H1 (cell line): ENCODE measurements around the gene TBC1D22B. TPM values are rescaled to one million over a fixed set of nuclear protein-coding genes. Genes with fewer than 3 reads are reported as not detected.

Experiments used
- ASH2L ChIP-seq: fragments of 200-600, 300-600 bp; sonication (generic); IDR thresholded peaks from one replicate; pipeline ENCODE4 v1.7.1; 2017; ENCODE audit warnings: low read length
- ATF2 ChIP-seq: IDR thresholded peaks from 2 replicates; pipeline ENCODE4 v1.6.1; 2012; ENCODE audit warnings: low read length, inconsistent platforms
- CBX5 ChIP-seq: fragments of 300-800, 300-1000 bp; sonication (generic); IDR thresholded peaks from 2 replicates; pipeline ENCODE4 v1.7.1; 2016; ENCODE audit warnings: antibody characterized with exemption, low read length, low read depth
- CHD2 ChIP-seq: IDR thresholded peaks from 2 replicates; pipeline ENCODE4 v1.6.1; 2012; ENCODE audit warnings: low read length, improper control_type of control experiment
- MAFK ChIP-seq: IDR thresholded peaks from 2 replicates; pipeline ENCODE4 v1.6.1; 2012; ENCODE audit warnings: low read depth, mild to moderate bottlenecking, improper control_type of control experiment, low read length
- RXRA ChIP-seq: IDR thresholded peaks from 2 replicates; pipeline ENCODE4 v1.6.1; 2011; ENCODE audit warnings: low read depth, mild to moderate bottlenecking, low read length, moderate library complexity; ENCODE audit not compliant: insufficient read depth
- SIX5 ChIP-seq: IDR thresholded peaks from 2 replicates; pipeline ENCODE4 v1.6.1; 2011; ENCODE audit warnings: mild to moderate bottlenecking, low read depth, low read length
- SP1 ChIP-seq: IDR thresholded peaks from 2 replicates; pipeline ENCODE4 v1.6.1; 2011; ENCODE audit warnings: low read depth, low read length
- SRF ChIP-seq: IDR thresholded peaks from 2 replicates; pipeline ENCODE4 v1.6.1; 2011; ENCODE audit warnings: mild to moderate bottlenecking, low read depth, low read length, moderate library complexity
- TBP ChIP-seq: IDR thresholded peaks from 2 replicates; pipeline ENCODE4 v1.6.1; 2011; ENCODE audit warnings: low read depth, low read length, improper control_type of control experiment
- YY1 ChIP-seq: IDR thresholded peaks from 2 replicates; pipeline ENCODE4 v1.6.1; 2011; ENCODE audit warnings: low read depth, mild to moderate bottlenecking, low read length
- polyA plus RNA-seq, 7 experiments: library from polyadenylated mRNA; depleted of rRNA in 3 of 7; stranded (reverse) in 5 of 7; unstranded in 2 of 7; fragments of >200 nt in 5 of 7; fragments of 200-250 nt in 2 of 7; gene quantifications; 1 replicate in 5 of 7; 2 replicates in 1 of 7; 4 replicates in 1 of 7; pipeline versions ENCODE4 v1.2.1 to v1.2.3, GENCODE V29; 2011 to 2013; ENCODE audit warnings: missing spikeins in 2 of 7, mixed read lengths in 2 of 7
- total RNA-seq: library from RNA; stranded (reverse); fragmentation: NEBNext Ultra II Directional; extraction: Animal tissue kit (Norgen Biotek cat#: 25700); gene quantifications from 2 replicates; pipeline ENCODE4 v1.2.1, GENCODE V29; 2021
- TF ChIP-seq, protein P1 (sequence below): fragments of 300-600 bp; sonication (generic); IDR thresholded peaks from 2 replicates; pipeline ENCODE4 v1.7.1; 2012; ENCODE audit warnings: low read length, moderate library complexity, mild to moderate bottlenecking, inconsistent platforms; ENCODE audit not compliant: insufficient replicate concordance

Gene TBC1D22B
- total and polyA plus RNA-seq, 2 of the 8 experiments (the other 6 are each of a cell fraction or from before 2014, with no cell fraction given): 10.1 to 17.4 TPM

- TF ChIP-seq, protein P1, sequence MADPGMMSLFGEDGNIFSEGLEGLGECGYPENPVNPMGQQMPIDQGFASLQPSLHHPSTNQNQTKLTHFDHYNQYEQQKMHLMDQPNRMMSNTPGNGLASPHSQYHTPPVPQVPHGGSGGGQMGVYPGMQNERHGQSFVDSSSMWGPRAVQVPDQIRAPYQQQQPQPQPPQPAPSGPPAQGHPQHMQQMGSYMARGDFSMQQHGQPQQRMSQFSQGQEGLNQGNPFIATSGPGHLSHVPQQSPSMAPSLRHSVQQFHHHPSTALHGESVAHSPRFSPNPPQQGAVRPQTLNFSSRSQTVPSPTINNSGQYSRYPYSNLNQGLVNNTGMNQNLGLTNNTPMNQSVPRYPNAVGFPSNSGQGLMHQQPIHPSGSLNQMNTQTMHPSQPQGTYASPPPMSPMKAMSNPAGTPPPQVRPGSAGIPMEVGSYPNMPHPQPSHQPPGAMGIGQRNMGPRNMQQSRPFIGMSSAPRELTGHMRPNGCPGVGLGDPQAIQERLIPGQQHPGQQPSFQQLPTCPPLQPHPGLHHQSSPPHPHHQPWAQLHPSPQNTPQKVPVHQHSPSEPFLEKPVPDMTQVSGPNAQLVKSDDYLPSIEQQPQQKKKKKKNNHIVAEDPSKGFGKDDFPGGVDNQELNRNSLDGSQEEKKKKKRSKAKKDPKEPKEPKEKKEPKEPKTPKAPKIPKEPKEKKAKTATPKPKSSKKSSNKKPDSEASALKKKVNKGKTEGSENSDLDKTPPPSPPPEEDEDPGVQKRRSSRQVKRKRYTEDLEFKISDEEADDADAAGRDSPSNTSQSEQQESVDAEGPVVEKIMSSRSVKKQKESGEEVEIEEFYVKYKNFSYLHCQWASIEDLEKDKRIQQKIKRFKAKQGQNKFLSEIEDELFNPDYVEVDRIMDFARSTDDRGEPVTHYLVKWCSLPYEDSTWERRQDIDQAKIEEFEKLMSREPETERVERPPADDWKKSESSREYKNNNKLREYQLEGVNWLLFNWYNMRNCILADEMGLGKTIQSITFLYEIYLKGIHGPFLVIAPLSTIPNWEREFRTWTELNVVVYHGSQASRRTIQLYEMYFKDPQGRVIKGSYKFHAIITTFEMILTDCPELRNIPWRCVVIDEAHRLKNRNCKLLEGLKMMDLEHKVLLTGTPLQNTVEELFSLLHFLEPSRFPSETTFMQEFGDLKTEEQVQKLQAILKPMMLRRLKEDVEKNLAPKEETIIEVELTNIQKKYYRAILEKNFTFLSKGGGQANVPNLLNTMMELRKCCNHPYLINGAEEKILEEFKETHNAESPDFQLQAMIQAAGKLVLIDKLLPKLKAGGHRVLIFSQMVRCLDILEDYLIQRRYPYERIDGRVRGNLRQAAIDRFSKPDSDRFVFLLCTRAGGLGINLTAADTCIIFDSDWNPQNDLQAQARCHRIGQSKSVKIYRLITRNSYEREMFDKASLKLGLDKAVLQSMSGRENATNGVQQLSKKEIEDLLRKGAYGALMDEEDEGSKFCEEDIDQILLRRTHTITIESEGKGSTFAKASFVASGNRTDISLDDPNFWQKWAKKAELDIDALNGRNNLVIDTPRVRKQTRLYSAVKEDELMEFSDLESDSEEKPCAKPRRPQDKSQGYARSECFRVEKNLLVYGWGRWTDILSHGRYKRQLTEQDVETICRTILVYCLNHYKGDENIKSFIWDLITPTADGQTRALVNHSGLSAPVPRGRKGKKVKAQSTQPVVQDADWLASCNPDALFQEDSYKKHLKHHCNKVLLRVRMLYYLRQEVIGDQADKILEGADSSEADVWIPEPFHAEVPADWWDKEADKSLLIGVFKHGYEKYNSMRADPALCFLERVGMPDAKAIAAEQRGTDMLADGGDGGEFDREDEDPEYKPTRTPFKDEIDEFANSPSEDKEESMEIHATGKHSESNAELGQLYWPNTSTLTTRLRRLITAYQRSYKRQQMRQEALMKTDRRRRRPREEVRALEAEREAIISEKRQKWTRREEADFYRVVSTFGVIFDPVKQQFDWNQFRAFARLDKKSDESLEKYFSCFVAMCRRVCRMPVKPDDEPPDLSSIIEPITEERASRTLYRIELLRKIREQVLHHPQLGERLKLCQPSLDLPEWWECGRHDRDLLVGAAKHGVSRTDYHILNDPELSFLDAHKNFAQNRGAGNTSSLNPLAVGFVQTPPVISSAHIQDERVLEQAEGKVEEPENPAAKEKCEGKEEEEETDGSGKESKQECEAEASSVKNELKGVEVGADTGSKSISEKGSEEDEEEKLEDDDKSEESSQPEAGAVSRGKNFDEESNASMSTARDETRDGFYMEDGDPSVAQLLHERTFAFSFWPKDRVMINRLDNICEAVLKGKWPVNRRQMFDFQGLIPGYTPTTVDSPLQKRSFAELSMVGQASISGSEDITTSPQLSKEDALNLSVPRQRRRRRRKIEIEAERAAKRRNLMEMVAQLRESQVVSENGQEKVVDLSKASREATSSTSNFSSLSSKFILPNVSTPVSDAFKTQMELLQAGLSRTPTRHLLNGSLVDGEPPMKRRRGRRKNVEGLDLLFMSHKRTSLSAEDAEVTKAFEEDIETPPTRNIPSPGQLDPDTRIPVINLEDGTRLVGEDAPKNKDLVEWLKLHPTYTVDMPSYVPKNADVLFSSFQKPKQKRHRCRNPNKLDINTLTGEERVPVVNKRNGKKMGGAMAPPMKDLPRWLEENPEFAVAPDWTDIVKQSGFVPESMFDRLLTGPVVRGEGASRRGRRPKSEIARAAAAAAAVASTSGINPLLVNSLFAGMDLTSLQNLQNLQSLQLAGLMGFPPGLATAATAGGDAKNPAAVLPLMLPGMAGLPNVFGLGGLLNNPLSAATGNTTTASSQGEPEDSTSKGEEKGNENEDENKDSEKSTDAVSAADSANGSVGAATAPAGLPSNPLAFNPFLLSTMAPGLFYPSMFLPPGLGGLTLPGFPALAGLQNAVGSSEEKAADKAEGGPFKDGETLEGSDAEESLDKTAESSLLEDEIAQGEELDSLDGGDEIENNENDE: no peak
- TF ChIP-seq CHD2 (no peak), SIX5 (no peak), SP1 (no peak), ASH2L (no peak), ATF2 (no peak), SRF (no peak), MAFK (no peak), CBX5 (no peak), RXRA (no peak), TBP (no peak), YY1 (no peak)
Observed at GRCh38 chr6:37347177-37347576, 89.6 kb downstream of the TBC1D22B start (continued).
